K562 (cell line): ENCODE data around the gene ERAP2. TPM values are rescaled to one million over a fixed set of nuclear protein-coding genes. Genes with fewer than 3 reads are reported as not detected.

ENCODE experiments used
- CEBPG ChIP-seq, 3 experiments: fragments of 200-800 bp in 1 of 3; sonication (Bioruptor generic) in 1 of 3; sonication (generic) in 1 of 3; formaldehyde crosslinking in 1 of 3; IDR thresholded peaks in 2 of 3; conservative IDR thresholded peaks in 1 of 3; 2 replicates each; pipeline versions ENCODE4 v1.6.1 to v1.8.0; 2016 to 2022; ENCODE audit warnings: missing compliant biosample characterization in 2 of 3, missing genetic modification characterization in 2 of 3, mild to moderate bottlenecking in 1 of 3, missing genetic modification reagents in 1 of 3
- ELF1 ChIP-seq: fragments of 200-800 bp; sonication (Bioruptor generic); IDR thresholded peaks from 2 replicates; pipeline ENCODE4 v1.6.1; 2016; ENCODE audit warnings: missing genetic modification characterization, missing compliant biosample characterization
- ETV6 ChIP-seq, 3 experiments: fragments of 150-350 bp in 1 of 3; sonication (generic) in 1 of 3; formaldehyde crosslinking in 1 of 3; IDR thresholded peaks; 2 replicates each; pipeline versions ENCODE4 v1.6.1 to v1.8.0; 2014 to 2022; ENCODE audit warnings: borderline replicate concordance in 2 of 3, low read depth in 2 of 3, antibody characterized with exemption in 1 of 3, low read length in 1 of 3, mild to moderate bottlenecking in 1 of 3, missing genetic modification reagents in 1 of 3
- FIP1L1 ChIP-seq: fragments of 200-400 bp; formaldehyde crosslinking; IDR thresholded peaks from 2 replicates; pipeline ENCODE4 v1.6.1; 2018; ENCODE audit warnings: mild to moderate bottlenecking, low read depth, low read length; ENCODE audit not compliant: poor library complexity, severe bottlenecking
- GATAD2B ChIP-seq: fragments of 450-650 bp; IDR thresholded peaks from 2 replicates; pipeline ENCODE4 v1.6.1; 2017; ENCODE audit warnings: mild to moderate bottlenecking, borderline replicate concordance
- KDM2B ChIP-seq: fragments of 250-450 bp; sonication (Bioruptor Pico); IDR thresholded peaks from 2 replicates; pipeline ENCODE4 v1.8.0; 2021; ENCODE audit warnings: mild to moderate bottlenecking, moderate library complexity
- NRF1 ChIP-seq, 2 experiments: fragments of 450-650 bp; IDR thresholded peaks in 1 of 2; conservative IDR thresholded peaks in 1 of 2; 2 replicates each; pipeline ENCODE4 v1.6.1; 2014; ENCODE audit warnings: mild to moderate bottlenecking in 2 of 2
- RBBP5 ChIP-seq: fragments of 200-600 bp; sonication (generic); IDR thresholded peaks from 2 replicates; pipeline ENCODE4 v1.6.1; 2012; ENCODE audit warnings: borderline replicate concordance, mild to moderate bottlenecking, low read length, control low read depth, inconsistent platforms; ENCODE audit not compliant: insufficient read depth, poor library complexity, severe bottlenecking
- TEAD1 ChIP-seq, 2 experiments: fragments of 450-650 bp in 1 of 2; sonication (generic) in 1 of 2; formaldehyde crosslinking; IDR thresholded peaks; 2 replicates each; pipeline versions ENCODE4 v1.4.0 to v1.8.0; 2020 to 2022; ENCODE audit warnings: mild to moderate bottlenecking in 2 of 2, missing genetic modification reagents in 1 of 2
- ZNF583 ChIP-seq: fragments of 250-450 bp; sonication (Bioruptor Pico); IDR thresholded peaks from 2 replicates; pipeline ENCODE4 v1.4.0; 2020
- polyA plus RNA-seq, 8 experiments: library from polyadenylated mRNA; depleted of rRNA in 4 of 8; stranded (reverse) in 5 of 8; unstranded in 3 of 8; fragments of >200 nt; fragmentation: Nextera tagmentation in 2 of 8; fragmentation: Illumina TruSeq in 1 of 8; extraction: Ambion mirVana in 2 of 8; extraction: Trizol in 1 of 8; gene quantifications; 2 replicates each; pipeline versions ENCODE4 v1.2.1 to v1.2.3, GENCODE V29; 2011 to 2014; ENCODE audit warnings: inconsistent platforms in 1 of 8, missing spikeins in 1 of 8
- total RNA-seq, 7 experiments: library from RNA; depleted of rRNA in 6 of 7; stranded (reverse); fragments of >200 nt in 6 of 7; fragmentation: Illumina TruSeq in 2 of 7; extraction: Trizol in 2 of 7; gene quantifications; 2 replicates each; pipeline versions ENCODE4 v1.2.1 to v1.2.3, GENCODE V29; 2011 to 2021; ENCODE audit warnings: low replicate concordance in 1 of 7
- TF ChIP-seq, protein P1 (sequence below), 2 experiments: fragments of 450-650 bp; IDR thresholded peaks; 2 replicates each; pipeline ENCODE4 v1.6.1; 2016
- TF ChIP-seq, protein P2 (sequence below): fragments of 250-450 bp; sonication (Bioruptor Pico); IDR thresholded peaks from 2 replicates; pipeline ENCODE4 v1.4.0; 2020; ENCODE audit warnings: mild to moderate bottlenecking, moderate library complexity, borderline replicate concordance

ERAP2 gene
- total and polyA plus RNA-seq, 9 of the 15 experiments (the other 6 are each of a cell fraction or from before 2014, with no cell fraction given): 0.93 to 4.0 (median 2.1) TPM

DNA sequence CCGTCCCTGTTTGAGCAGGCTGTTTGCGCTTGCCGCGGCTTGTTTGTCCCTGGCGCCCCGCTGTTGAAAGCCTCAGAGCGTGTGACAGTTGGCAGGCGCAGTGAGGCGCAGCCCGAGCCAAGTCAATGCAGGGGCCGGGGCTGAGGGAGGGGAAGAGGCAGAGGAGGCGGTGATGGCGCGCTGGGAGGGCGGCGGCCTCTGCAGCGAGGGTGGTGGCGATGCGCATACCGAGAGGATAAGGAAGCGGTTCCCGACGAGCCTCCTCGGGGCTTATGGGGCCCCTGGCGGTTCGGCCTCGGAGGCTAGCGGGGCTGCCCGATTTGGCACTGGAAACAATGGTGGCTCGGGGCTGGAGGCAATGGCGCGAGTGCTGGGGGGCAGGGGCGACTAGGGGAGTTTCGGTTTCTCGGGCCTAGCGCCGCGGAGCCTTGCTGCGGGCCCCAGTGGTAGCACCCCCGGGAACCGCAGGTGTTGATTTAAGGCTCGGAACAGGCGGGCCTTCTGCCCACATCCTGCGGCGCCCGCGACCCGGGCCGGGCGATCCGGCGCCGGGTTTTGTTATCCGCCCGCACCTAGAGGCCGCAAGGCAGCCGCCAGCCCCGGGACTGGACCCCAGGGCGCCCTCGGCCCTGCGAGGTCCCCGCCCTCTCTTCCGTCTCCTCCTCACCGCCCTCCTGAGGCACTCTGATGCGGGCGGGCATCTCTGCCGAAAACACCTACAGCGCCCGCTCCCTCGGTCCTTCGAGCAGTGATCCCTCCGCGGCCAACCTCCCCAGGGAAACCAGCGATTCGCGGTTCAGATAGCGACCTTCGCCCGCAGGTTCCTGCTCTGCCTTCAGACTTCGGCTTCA is 58.6 kb downstream of the ERAP2 start (continued):
- peak in 1 of 2 experiments; percentile 57; a peak in 1 of 4 replicates for TF ChIP-seq ETV6 (IDR thresholded peaks at IDR 0.05; ENCODE audit: borderline replicate concordance in 1 of 2, low read depth in 2 of 2, low read length in 1 of 2)
- no peak for TF ChIP-seq ETV6 (CRISPR knock-in tag; IDR thresholded peaks at IDR 0.05; ENCODE audit: borderline replicate concordance)
- peak; percentile 97 for TF ChIP-seq FIP1L1
- peak; percentile 62 for TF ChIP-seq GATAD2B
- no peak for TF ChIP-seq CEBPG (CRISPR knock-in tag; IDR thresholded peaks at IDR 0.05)
- TF ChIP-seq CEBPG (tag; conservative IDR thresholded peaks at IDR 0.05 in 1 of 2, IDR thresholded peaks at IDR 0.05 in 1 of 2): no peak
- TF ChIP-seq ELF1 (tag): peak; percentile 31
- TF ChIP-seq ZNF583 (CRISPR knock-in tag): peak; percentile 19; the same call in 1 of the 2 replicates
- TF ChIP-seq, protein P1, sequence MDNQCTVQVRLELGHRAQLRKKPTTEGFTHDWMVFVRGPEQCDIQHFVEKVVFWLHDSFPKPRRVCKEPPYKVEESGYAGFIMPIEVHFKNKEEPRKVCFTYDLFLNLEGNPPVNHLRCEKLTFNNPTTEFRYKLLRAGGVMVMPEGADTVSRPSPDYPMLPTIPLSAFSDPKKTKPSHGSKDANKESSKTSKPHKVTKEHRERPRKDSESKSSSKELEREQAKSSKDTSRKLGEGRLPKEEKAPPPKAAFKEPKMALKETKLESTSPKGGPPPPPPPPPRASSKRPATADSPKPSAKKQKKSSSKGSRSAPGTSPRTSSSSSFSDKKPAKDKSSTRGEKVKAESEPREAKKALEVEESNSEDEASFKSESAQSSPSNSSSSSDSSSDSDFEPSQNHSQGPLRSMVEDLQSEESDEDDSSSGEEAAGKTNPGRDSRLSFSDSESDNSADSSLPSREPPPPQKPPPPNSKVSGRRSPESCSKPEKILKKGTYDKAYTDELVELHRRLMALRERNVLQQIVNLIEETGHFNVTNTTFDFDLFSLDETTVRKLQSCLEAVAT (IDR thresholded peaks at IDR 0.05): peak in 1 of 2 experiments; percentile 48; a peak in 1 of 4 replicates
- TF ChIP-seq RBBP5: peak; percentile 77
- TF ChIP-seq, protein P2, sequence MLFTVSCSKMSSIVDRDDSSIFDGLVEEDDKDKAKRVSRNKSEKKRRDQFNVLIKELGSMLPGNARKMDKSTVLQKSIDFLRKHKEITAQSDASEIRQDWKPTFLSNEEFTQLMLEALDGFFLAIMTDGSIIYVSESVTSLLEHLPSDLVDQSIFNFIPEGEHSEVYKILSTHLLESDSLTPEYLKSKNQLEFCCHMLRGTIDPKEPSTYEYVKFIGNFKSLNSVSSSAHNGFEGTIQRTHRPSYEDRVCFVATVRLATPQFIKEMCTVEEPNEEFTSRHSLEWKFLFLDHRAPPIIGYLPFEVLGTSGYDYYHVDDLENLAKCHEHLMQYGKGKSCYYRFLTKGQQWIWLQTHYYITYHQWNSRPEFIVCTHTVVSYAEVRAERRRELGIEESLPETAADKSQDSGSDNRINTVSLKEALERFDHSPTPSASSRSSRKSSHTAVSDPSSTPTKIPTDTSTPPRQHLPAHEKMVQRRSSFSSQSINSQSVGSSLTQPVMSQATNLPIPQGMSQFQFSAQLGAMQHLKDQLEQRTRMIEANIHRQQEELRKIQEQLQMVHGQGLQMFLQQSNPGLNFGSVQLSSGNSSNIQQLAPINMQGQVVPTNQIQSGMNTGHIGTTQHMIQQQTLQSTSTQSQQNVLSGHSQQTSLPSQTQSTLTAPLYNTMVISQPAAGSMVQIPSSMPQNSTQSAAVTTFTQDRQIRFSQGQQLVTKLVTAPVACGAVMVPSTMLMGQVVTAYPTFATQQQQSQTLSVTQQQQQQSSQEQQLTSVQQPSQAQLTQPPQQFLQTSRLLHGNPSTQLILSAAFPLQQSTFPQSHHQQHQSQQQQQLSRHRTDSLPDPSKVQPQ (CRISPR knock-in tag): no peak
- TF ChIP-seq TEAD1 (CRISPR knock-in tag; IDR thresholded peaks at IDR 0.05): peak in 1 of 2 experiments; percentile 87; a peak in 3 of 4 replicates
- peak; percentile 75 to 76 for TF ChIP-seq NRF1 (conservative IDR thresholded peaks at IDR 0.05 in 1 of 2, IDR thresholded peaks at IDR 0.05 in 1 of 2)
- TF ChIP-seq KDM2B (CRISPR knock-in tag): peak; percentile 12; the same call in 1 of the 2 replicates
